Ovary (tissue), 3 donors: ENCODE measurements around the gene EHMT1.

Source experiments
- CTCF ChIP-seq, 3 donors: fragments of 450-650 bp in 2 of 3; fragments of 200-600 bp in 1 of 3; IDR thresholded peaks; one replicate each; pipeline versions ENCODE4 v1.5.1 to v1.8.0; 2016 to 2022; ENCODE audit warnings: antibody characterized with exemption in 3 of 3, mild to moderate bottlenecking in 1 of 3
- POLR2A ChIP-seq: fragments of 450-650 bp; IDR thresholded peaks from one replicate; pipeline ENCODE4 v1.6.1; 2017; ENCODE audit warnings: antibody characterized with exemption, mild to moderate bottlenecking, moderate library complexity
- donor health status: DM: no; HTN: no; CAD: no.

GRCh38 chr9:137671721-137672120, 52.9 kb downstream of the EHMT1 start:
- TF ChIP-seq CTCF (IDR thresholded peaks at IDR 0.05) (no peak), POLR2A (no peak)
